IPS-15b (cell line): Measurements from ENCODE around the gene TCP11X1.
"Not testable (repeated sequence)": the region's sequence is repeated elsewhere in the genome, so short reads cannot be mapped to it uniquely, and the experiment has no call there.

ENCODE experiments used
- H3K27me3 ChIP-seq: one replicate; pipeline ENCODE4 v1.6.1; 2013; ENCODE audit warnings: low read length; ENCODE audit not compliant: control insufficient read depth, insufficient read depth
- H3K36me3 ChIP-seq: one replicate; pipeline ENCODE4 v1.6.1; 2013; ENCODE audit warnings: low read length; ENCODE audit not compliant: control insufficient read depth, insufficient read depth
- H3K4me1 ChIP-seq: one replicate; pipeline ENCODE4 v1.6.1; 2013; ENCODE audit warnings: mild to moderate bottlenecking, low read length; ENCODE audit not compliant: control insufficient read depth, insufficient read depth
- H3K4me3 ChIP-seq: one replicate; pipeline ENCODE4 v1.5.1; 2013; ENCODE audit warnings: low read depth, low read length
- H3K9ac ChIP-seq: one replicate; pipeline ENCODE4 v1.6.1; 2013; ENCODE audit warnings: low read depth, mild to moderate bottlenecking, low read length
- H3K9me3 ChIP-seq: one replicate; pipeline ENCODE4 v1.6.1; 2013; ENCODE audit warnings: mild to moderate bottlenecking, low read length; ENCODE audit not compliant: control insufficient read depth, insufficient read depth

The TCP11X1 gene

DNA sequence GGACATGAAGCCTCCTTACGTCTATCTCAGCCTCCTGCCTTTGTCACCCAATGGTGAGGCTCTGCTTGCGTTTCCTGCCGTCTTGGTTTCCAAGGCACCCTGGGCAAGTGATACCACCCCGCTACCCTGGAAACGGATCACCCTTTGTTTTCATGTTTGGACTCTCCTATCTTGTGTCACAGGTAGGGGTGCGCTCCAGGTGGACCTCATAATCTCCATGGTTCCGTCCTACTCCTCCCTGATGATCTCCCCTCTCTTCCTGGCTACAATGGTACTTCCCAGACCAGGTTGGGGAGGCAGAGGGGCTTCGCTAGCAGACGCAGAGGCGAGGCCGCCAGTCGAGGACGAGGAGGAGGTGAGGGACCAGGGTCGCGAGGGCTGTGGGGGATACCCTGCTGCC lies at the start of gene TCP11X1:
Gene TCP11X1 (plus strand): TSS at position 316 of the 400 bp plus-strand sequence.
- not testable (repeated sequence) for H3K4me3 ChIP-seq, H3K9ac ChIP-seq, H3K4me1 ChIP-seq, H3K36me3 ChIP-seq, H3K27me3 ChIP-seq, H3K9me3 ChIP-seq

GRCh38 chrX:102185967-102186720 lies 29.0 kb upstream of the TCP11X1 start:
- Histone ChIP-seq H3K4me1 (no peaks in the 10 kb centered on the region), H3K4me3 (no peak overlapping the region), H3K27me3 (no peaks in the 10 kb centered on the region), H3K9ac (no peak overlapping the region), H3K36me3 (no peaks in the 10 kb centered on the region), H3K9me3 (no peaks in the 10 kb centered on the region)

DNA sequence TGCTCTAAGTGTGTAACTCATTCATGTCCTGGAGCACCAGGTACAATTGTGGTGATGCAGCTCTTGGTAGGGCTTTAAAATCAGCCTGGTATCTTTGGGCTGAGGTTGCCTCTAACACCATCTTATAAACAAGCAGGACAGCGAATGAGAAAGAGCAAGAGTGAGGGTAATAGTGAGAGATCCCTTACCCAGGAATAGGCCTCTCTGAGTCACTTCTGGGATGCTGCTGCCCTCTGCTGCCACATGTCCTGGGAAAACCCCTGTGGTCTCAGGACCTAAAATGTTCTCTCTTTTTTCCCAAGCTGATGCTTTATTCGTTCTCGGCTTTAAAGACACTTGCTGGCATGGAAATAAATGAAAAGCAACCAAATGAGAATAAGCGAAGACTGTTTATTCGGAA lies 7.2 kb upstream of the TCP11X1 start:
- H3K4me1 ChIP-seq, H3K9me3 ChIP-seq, H3K4me3 ChIP-seq, H3K27me3 ChIP-seq, H3K36me3 ChIP-seq, H3K9ac ChIP-seq: not testable (repeated sequence)

GRCh38 chrX:102216497-102216896 lies 1.4 kb downstream of the TCP11X1 start:
- not testable (repeated sequence) for H3K9me3 ChIP-seq, H3K4me3 ChIP-seq, H3K27me3 ChIP-seq, H3K36me3 ChIP-seq, H3K9ac ChIP-seq, H3K4me1 ChIP-seq

- not testable (repeated sequence) for H3K4me3 ChIP-seq, H3K36me3 ChIP-seq, H3K9ac ChIP-seq, H3K9me3 ChIP-seq, H3K27me3 ChIP-seq, H3K4me1 ChIP-seq
These were observed 20.6 kb downstream of the TCP11X1 start for GRCh38 chrX:102235678-102236077.

GRCh38 chrX:102240265-102240664 lies 25.2 kb downstream of the TCP11X1 start:
- H3K27me3 ChIP-seq, H3K36me3 ChIP-seq, H3K9ac ChIP-seq, H3K4me1 ChIP-seq, H3K4me3 ChIP-seq, H3K9me3 ChIP-seq: not testable (repeated sequence)

DNA sequence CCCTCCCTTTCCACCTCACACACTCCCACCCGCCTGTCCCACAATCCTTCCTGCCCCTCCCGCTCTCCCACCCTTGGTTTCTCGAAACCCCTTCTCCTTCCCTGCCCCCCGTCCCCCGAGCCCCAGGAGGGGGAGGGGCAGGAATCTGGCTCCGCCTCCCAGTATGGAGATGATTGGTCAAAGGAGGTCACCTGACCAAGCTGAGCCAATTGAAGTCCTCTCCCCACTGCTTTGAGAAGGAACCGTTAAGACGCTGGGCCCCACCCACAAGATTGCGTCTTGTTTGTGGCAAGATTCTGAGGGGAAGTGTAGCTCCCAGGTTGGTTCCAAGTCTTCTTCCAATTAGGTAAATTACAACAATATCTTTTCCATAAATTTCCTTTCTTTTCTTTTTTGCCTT lies 31.8 kb downstream of the TCP11X1 start, which contains the start of gene NXF2:
Gene NXF2 (plus strand): TSS at position 275 of the 400 bp plus-strand sequence. CDS start 59,912 bp downstream, outside the sequence.
- H3K27me3 ChIP-seq, H3K9me3 ChIP-seq, H3K36me3 ChIP-seq, H3K4me3 ChIP-seq, H3K4me1 ChIP-seq, H3K9ac ChIP-seq: not testable (repeated sequence)

DNA sequence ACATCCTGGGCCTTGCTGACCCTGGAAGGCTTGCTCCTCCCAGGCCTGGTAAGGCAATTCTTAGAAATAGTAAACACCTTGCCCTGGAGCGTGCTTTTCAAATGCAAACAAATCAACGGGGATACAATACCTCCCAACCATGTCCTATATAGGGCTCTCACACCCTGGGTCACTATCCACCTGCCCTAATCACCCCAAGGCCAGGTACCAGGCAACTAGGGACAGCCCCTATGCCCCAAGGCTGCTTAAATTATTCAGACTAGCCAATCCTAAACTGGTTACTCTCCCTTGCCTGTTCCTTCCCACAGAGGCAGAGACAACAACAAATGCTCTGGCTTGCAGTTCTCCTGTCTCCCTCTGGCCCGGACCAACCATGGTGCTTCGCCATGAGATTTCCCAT lies 57.1 kb downstream of the TCP11X1 start:
- H3K4me1 ChIP-seq, H3K4me3 ChIP-seq, H3K9me3 ChIP-seq, H3K9ac ChIP-seq, H3K27me3 ChIP-seq, H3K36me3 ChIP-seq: not testable (repeated sequence)
